ENCODE data around the gene AHI1. TPM values are rescaled to one million over a fixed set of nuclear protein-coding genes. Genes with fewer than 3 reads are reported as not detected.

The AHI1 gene
- total RNA-seq, 1 donor from 2014 or later = 5.2 TPM

- TF ChIP-seq CTCF (IDR thresholded peaks at IDR 0.05; ENCODE audit: insufficient read depth, low read length, poor library complexity, severe bottlenecking) = peak; percentile 37
- no peaks in the 10 kb centered on the region for H3K36me3 ChIP-seq (ENCODE audit: control insufficient read depth, insufficient read depth, low read length)
- no peak for DNase-seq (ENCODE audit: low read depth)
- no peak overlapping the region for H3K4me3 ChIP-seq (ENCODE audit: low read depth, low read length)
- H3K27me3 ChIP-seq (ENCODE audit: control insufficient read depth, insufficient read depth, low read length) = no peaks in the 10 kb centered on the region
Measured at GRCh38 chr6:135438907-135439535, 58.5 kb downstream of the AHI1 start.

GRCh38 chr6:135434991-135435390 is 62.5 kb downstream of the AHI1 start:
- H3K36me3 ChIP-seq (ENCODE audit: control insufficient read depth, insufficient read depth, low read length) = no peaks in the 10 kb centered on the region
- H3K4me3 ChIP-seq (ENCODE audit: low read depth, low read length) = no peak overlapping the region
- DNase-seq (ENCODE audit: low read depth) = no peak
- no peaks in the 10 kb centered on the region for H3K27me3 ChIP-seq (ENCODE audit: control insufficient read depth, insufficient read depth, low read length)
- no peak for TF ChIP-seq CTCF (IDR thresholded peaks at IDR 0.05; ENCODE audit: insufficient read depth, low read length, poor library complexity, severe bottlenecking)

GRCh38 chr6:135434095-135434494 is 63.4 kb downstream of the AHI1 start:
- Histone ChIP-seq H3K36me3 (ENCODE audit: control insufficient read depth, insufficient read depth, low read length) (no peaks in the 10 kb centered on the region), H3K4me3 (ENCODE audit: low read depth, low read length) (no peak overlapping the region), H3K27me3 (ENCODE audit: control insufficient read depth, insufficient read depth, low read length) (no peaks in the 10 kb centered on the region)
- TF ChIP-seq CTCF (IDR thresholded peaks at IDR 0.05; ENCODE audit: insufficient read depth, low read length, poor library complexity, severe bottlenecking) = no peak
- no peak for DNase-seq (ENCODE audit: low read depth)

DNA sequence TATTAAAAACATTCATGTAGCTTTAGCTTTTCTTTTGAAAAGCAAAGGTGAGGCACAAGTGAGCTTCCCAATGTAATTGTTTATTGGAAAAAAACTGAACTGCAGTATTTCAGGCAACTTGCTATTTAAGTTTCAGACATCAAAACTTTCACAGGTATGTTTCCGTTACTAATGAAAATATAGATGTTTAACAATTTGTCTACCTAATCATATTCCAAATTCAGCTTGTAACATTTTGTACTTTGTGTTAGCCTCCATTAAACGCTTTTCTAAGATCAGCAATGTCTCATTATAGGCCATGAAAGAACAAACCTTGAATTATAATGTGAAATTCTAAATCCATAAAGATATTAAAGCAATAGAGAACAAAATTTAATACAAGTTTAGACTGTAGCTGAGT is 69.5 kb downstream of the AHI1 start:
- TF ChIP-seq CTCF (IDR thresholded peaks at IDR 0.05; ENCODE audit: insufficient read depth, low read length, poor library complexity, severe bottlenecking) = no peak
- no peaks in the 10 kb centered on the region for H3K27me3 ChIP-seq (ENCODE audit: control insufficient read depth, insufficient read depth, low read length)
- DNase-seq (ENCODE audit: low read depth) = no peak
- H3K36me3 ChIP-seq (ENCODE audit: control insufficient read depth, insufficient read depth, low read length) = no peaks in the 10 kb centered on the region
- H3K4me3 ChIP-seq (ENCODE audit: low read depth, low read length) = no peak overlapping the region

DNA sequence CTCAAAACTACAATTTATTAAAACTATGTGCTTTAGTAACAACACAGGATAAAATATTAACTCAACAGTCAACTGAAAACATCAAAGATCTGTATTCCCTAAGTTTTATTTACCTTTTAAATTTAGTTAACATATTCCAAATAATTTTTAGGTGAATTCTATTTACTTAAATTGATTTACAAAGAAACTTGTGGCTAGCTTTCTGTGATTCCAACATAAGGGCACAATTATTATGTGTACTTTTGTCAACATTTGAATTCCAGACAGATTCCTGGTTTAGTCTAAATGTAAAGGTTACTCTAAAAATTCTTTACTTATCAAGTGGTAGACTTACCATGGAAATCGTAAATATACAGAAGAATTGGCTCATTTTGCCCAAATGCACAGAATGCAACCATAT is 70.7 kb downstream of the AHI1 start:
- Histone ChIP-seq H3K27me3 (ENCODE audit: control insufficient read depth, insufficient read depth, low read length) (no peaks in the 10 kb centered on the region), H3K4me3 (ENCODE audit: low read depth, low read length) (no peak overlapping the region), H3K36me3 (ENCODE audit: control insufficient read depth, insufficient read depth, low read length) (no peaks in the 10 kb centered on the region)
- no peak for DNase-seq (ENCODE audit: low read depth)
- TF ChIP-seq CTCF (IDR thresholded peaks at IDR 0.05; ENCODE audit: insufficient read depth, low read length, poor library complexity, severe bottlenecking) = no peak

DNA sequence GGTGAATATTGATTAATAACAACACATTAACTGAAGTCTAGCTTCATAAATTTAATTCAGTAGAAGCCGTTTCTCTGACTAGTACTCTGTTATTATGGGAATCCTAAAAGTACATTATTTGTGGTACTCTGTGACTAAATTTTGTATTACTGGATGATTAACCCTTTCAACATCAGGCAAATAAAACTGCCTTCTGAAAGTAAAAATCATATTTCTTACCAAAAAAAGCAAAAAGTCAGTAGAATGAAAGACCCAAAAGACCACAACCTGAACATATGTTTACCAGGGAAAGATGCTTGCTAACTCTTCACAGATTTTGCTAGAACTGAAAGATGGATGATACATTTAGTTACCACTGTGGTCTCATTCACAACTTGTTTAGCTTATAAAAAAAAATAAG is 73.2 kb downstream of the AHI1 start:
- Histone ChIP-seq H3K27me3 (ENCODE audit: control insufficient read depth, insufficient read depth, low read length) (no peaks in the 10 kb centered on the region), H3K36me3 (ENCODE audit: control insufficient read depth, insufficient read depth, low read length) (no peaks in the 10 kb centered on the region), H3K4me3 (ENCODE audit: low read depth, low read length) (no peak overlapping the region)
- TF ChIP-seq CTCF (IDR thresholded peaks at IDR 0.05; ENCODE audit: insufficient read depth, low read length, poor library complexity, severe bottlenecking) = no peak
- no peak for DNase-seq (ENCODE audit: low read depth)

Measured in kidney epithelial cell (primary cell).